HCT116 (cell line): Measurements from ENCODE around the gene CAPN13. TPM values are rescaled to one million over a fixed set of nuclear protein-coding genes. Genes with fewer than 3 reads are reported as not detected.

Source experiments
- ATAC-seq: fragments of 200-7000 bp; cut with Tn5 transposase; 2 replicates; pipeline ENCODE4 v1.9.1; 2020; ENCODE audit warnings: mild to moderate bottlenecking, moderate library complexity
- BruUV-seq: library from RNA; stranded (reverse); fragments of 400-500 nt; replicated peaks from 2 replicates; lab custom pipeline; 2021; lab: Mats Ljungman, UMichigan
- CTCF ChIA-PET: fragments of 300-600 bp; sonication (Branson Sonifier 250); formaldehyde crosslinking; loops from one replicate; lab custom pipeline; 2021; ENCODE audit warnings: antibody characterized with exemption; lab: Charles Lee
- POLR2A ChIA-PET: fragments of 300-600, 350-600 bp; sonication (Branson Sonifier 250); formaldehyde crosslinking; loops from one replicate; lab custom pipeline; 2021; ENCODE audit warnings: antibody characterized with exemption; lab: Charles Lee
- RAD21 ChIA-PET, 2 experiments: fragments of 300-600 bp; sonication (Branson Sonifier 250); formaldehyde crosslinking; loops; one replicate each; lab custom pipeline; 2023; ENCODE audit warnings: low total read pairs in 2 of 2; ENCODE audit not compliant: uncharacterized antibody in 2 of 2, unreplicated experiment in 2 of 2, low non-redundant PET in 1 of 2; lab: Charles Lee
- DNase-seq: peaks from one replicate; pipeline ENCODE4 v3.0.0-alpha.2; 2010; ENCODE audit warnings: low read depth, low spot score
- H2AFZ ChIP-seq: fragments of 200-600 bp; shearing (Covaris generic), sonication (generic); 2 replicates; pipeline ENCODE4 v1.6.1; 2017; ENCODE audit warnings: low read depth, mixed run types, mixed read lengths, antibody characterized with exemption, low read length; ENCODE audit not compliant: poor library complexity, severe bottlenecking
- H3K27ac ChIP-seq: 2 replicates; pipeline ENCODE4 v1.5.1; 2012; ENCODE audit warnings: low read depth, low read length
- H3K27me3 ChIP-seq: fragments of 200-600 bp; sonication (generic); 2 replicates; pipeline ENCODE4 v1.6.1; 2016; ENCODE audit warnings: mixed run types, low read length, mixed read lengths; ENCODE audit not compliant: insufficient read depth
- H3K36me3 ChIP-seq, 2 experiments: fragments of 200-500 bp in 1 of 2; fragments of 200-600 bp in 1 of 2; sonication (Bioruptor generic) in 1 of 2; sonication (generic) in 1 of 2; 2 replicates each; pipeline versions ENCODE4 v1.5.1 to v1.6.1; 2014 to 2016; ENCODE audit warnings: low read length in 2 of 2, inconsistent platforms in 1 of 2, mixed read lengths in 1 of 2, mixed run types in 1 of 2; ENCODE audit not compliant: insufficient read depth in 2 of 2, control insufficient read depth in 1 of 2
- H3K4me1 ChIP-seq, 2 experiments: fragments of 200-600 bp in 1 of 2; sonication (generic) in 1 of 2; 2 replicates each; pipeline versions ENCODE4 v1.5.1 to v1.6.1; 2012 to 2017; ENCODE audit warnings: low read length in 2 of 2, inconsistent platforms in 1 of 2, mild to moderate bottlenecking in 1 of 2, mixed read lengths in 1 of 2, mixed run types in 1 of 2, moderate library complexity in 1 of 2; ENCODE audit not compliant: insufficient read depth in 2 of 2, control insufficient read depth in 1 of 2
- H3K4me2 ChIP-seq: fragments of 200-600 bp; sonication (generic); 2 replicates; pipeline ENCODE4 v1.6.1; 2017; ENCODE audit warnings: mixed run types, low read length, mixed read lengths
- H3K4me3 ChIP-seq, 2 experiments: fragments of 200-600 bp in 1 of 2; sonication (generic) in 1 of 2; replicated peaks in 1 of 2; 2 replicates each; pipeline ENCODE4 v1.5.1; 2011 to 2016; ENCODE audit warnings: low read length in 2 of 2, control low read depth in 1 of 2, low read depth in 1 of 2, mild to moderate bottlenecking in 1 of 2, mixed read lengths in 1 of 2, mixed run types in 1 of 2
- H3K79me2 ChIP-seq: fragments of 200-600 bp; sonication (generic); 2 replicates; pipeline ENCODE4 v1.6.1; 2017; ENCODE audit warnings: mild to moderate bottlenecking, mixed run types, low read length, moderate library complexity, mixed read lengths; ENCODE audit not compliant: insufficient read depth
- H3K9ac ChIP-seq: fragments of 200-600 bp; sonication (generic); 2 replicates; pipeline ENCODE4 v1.6.1; 2016; ENCODE audit warnings: low read length, mixed read lengths
- H3K9me2 ChIP-seq: fragments of 200-600 bp; sonication (generic), shearing (Covaris generic); 2 replicates; pipeline ENCODE4 v1.6.1; 2017; ENCODE audit warnings: mixed run types, mild to moderate bottlenecking, moderate library complexity; ENCODE audit not compliant: insufficient read depth
- H3K9me3 ChIP-seq, 2 experiments: fragments of 200-500 bp in 1 of 2; fragments of 200-600 bp in 1 of 2; sonication (Bioruptor generic) in 1 of 2; sonication (generic) in 1 of 2; 2 replicates each; pipeline ENCODE4 v1.6.1; 2014 to 2017; ENCODE audit warnings: low read length in 2 of 2, mixed read lengths in 2 of 2, inconsistent platforms in 1 of 2, low read depth in 1 of 2, mild to moderate bottlenecking in 1 of 2, mixed run types in 1 of 2, moderate library complexity in 1 of 2; ENCODE audit not compliant: control insufficient read depth in 1 of 2, insufficient read depth in 1 of 2
- H4K20me1 ChIP-seq: fragments of 200-600 bp; sonication (generic), shearing (Covaris generic); 2 replicates; pipeline ENCODE4 v1.6.1; 2017; ENCODE audit warnings: mixed run types, mild to moderate bottlenecking, moderate library complexity; ENCODE audit not compliant: insufficient read depth
- EGR1 ChIP-seq: IDR thresholded peaks from 2 replicates; pipeline ENCODE4 v1.6.1; 2012; ENCODE audit warnings: low read depth
- EZH2 ChIP-seq: fragments of 200-600 bp; sonication (generic); IDR thresholded peaks from 2 replicates; pipeline ENCODE4 v1.6.1; 2017; ENCODE audit warnings: antibody characterized with exemption, mixed run types
- EZH2phosphoT487 ChIP-seq: fragments of 200-600 bp; IDR thresholded peaks from 2 replicates; pipeline ENCODE4 v1.6.1; 2018; ENCODE audit warnings: antibody characterized with exemption, borderline replicate concordance
- FOSL1 ChIP-seq: IDR thresholded peaks from 2 replicates; pipeline ENCODE4 v1.6.1; 2012; ENCODE audit warnings: low read depth
- JUND ChIP-seq: IDR thresholded peaks from 2 replicates; pipeline ENCODE4 v1.6.1; 2012
- POLR2A ChIP-seq: IDR thresholded peaks from 2 replicates; pipeline ENCODE4 v1.7.0; 2011; ENCODE audit warnings: borderline replicate concordance; ENCODE audit not compliant: insufficient read depth, insufficient read length; ENCODE audit errors: extremely low read depth
- RAD21 ChIP-seq: IDR thresholded peaks from 2 replicates; pipeline ENCODE4 v1.6.1; 2012; ENCODE audit warnings: low read depth, mild to moderate bottlenecking
- SIN3A ChIP-seq: IDR thresholded peaks from 2 replicates; pipeline ENCODE4 v1.6.1; 2012; ENCODE audit warnings: low read depth
- SP1 ChIP-seq: IDR thresholded peaks from 2 replicates; pipeline ENCODE4 v1.6.1; 2012; ENCODE audit warnings: low read depth
- TCF7L2 ChIP-seq: IDR thresholded peaks from 2 replicates; pipeline ENCODE4 v1.7.0; 2011; ENCODE audit warnings: borderline replicate concordance, inconsistent platforms; ENCODE audit not compliant: insufficient read depth, insufficient read length; ENCODE audit errors: extremely low read depth
- ZNF274 ChIP-seq: fragments of 200-500 bp; sonication (Bioruptor generic); IDR thresholded peaks from 2 replicates; pipeline ENCODE4 v1.6.1; 2014; ENCODE audit warnings: mild to moderate bottlenecking, low read depth, low read length, inconsistent platforms
- intact Hi-C: fragments of 100-400 bp; cut with micrococcal nuclease; formaldehyde crosslinking; loops from 2 replicates; pipeline ENCODE4 v1.10.0; 2022
- total RNA-seq: library from RNA; stranded (reverse); gene quantifications from one replicate; pipeline ENCODE4 v1.2.1, GENCODE V29; 2021; ENCODE audit not compliant: unreplicated experiment
- TF ChIP-seq, protein P1 (sequence below), 3 experiments: fragments of 200-600 bp in 1 of 3; sonication (generic) in 1 of 3; IDR thresholded peaks in 2 of 3; conservative IDR thresholded peaks in 1 of 3; 2 replicates each; pipeline ENCODE4 v1.5.1; 2012 to 2017; ENCODE audit warnings: low read depth in 2 of 3, low read length in 2 of 3, antibody characterized with exemption in 1 of 3, borderline replicate concordance in 1 of 3, control low read depth in 1 of 3, mild to moderate bottlenecking in 1 of 3, mixed read lengths in 1 of 3, mixed run types in 1 of 3, moderate library complexity in 1 of 3; ENCODE audit not compliant: insufficient read depth in 1 of 3
- TF ChIP-seq, protein P2 (sequence below): IDR thresholded peaks from 2 replicates; pipeline ENCODE4 v1.6.1; 2012
- TF ChIP-seq, protein P3 (sequence below): IDR thresholded peaks from 2 replicates; pipeline ENCODE4 v1.6.1; 2012; ENCODE audit warnings: low read depth
- TF ChIP-seq, protein P4 (sequence below): IDR thresholded peaks from 2 replicates; pipeline ENCODE4 v1.6.1; 2012

The CAPN13 gene
- total RNA-seq, 1 experiment from 2014 or later, result 0.25 TPM

- no peaks in the 10 kb centered on the region for H3K9me2 ChIP-seq
- no peaks in the 10 kb centered on the region for H3K36me3 ChIP-seq
- ChIA-PET POLR2A (no interaction called here), CTCF (no interaction called here), RAD21 (no interaction called here)
- intact Hi-C loops, result no loop called here
- no TSS peak for BruUV-seq
- no peaks in the 10 kb centered on the region for H4K20me1 ChIP-seq
- peaks cover 23% of the 10 kb centered on the region; the same call in 1 of the 2 replicates for H3K27me3 ChIP-seq
- H3K4me3 ChIP-seq, result no peak overlapping the region
- H3K79me2 ChIP-seq, result no peaks in the 10 kb centered on the region
- no peak overlapping the region for H3K27ac ChIP-seq
- ATAC-seq, result no peak
- H3K4me2 ChIP-seq, result no peak overlapping the region
- peaks cover 0 to 6% of the 10 kb centered on the region in 2 experiments; a peak in 2 of 4 replicates for H3K4me1 ChIP-seq
- H3K9ac ChIP-seq, result no peak overlapping the region
- H3K9me3 ChIP-seq, result no peaks in the 10 kb centered on the region
- DNase-seq, result no peak
- no peak overlapping the region for H2AFZ ChIP-seq
- TF ChIP-seq ZNF274, result no peak
- TF ChIP-seq, all 23 proteins: peak for 0
Measured at GRCh38 chr2:30809938-30810337, 2.7 kb upstream of the CAPN13 start.

GRCh38 chr2:30808695-30809094, 1.4 kb upstream of the CAPN13 start:
- no peak for DNase-seq
- Histone ChIP-seq H3K27me3 (peaks cover 19% of the 10 kb centered on the region; the same call in 1 of the 2 replicates), H3K4me2 (no peak overlapping the region), H3K9me2 (no peaks in the 10 kb centered on the region), H3K9ac (no peak overlapping the region), H3K36me3 (no peaks in the 10 kb centered on the region), H3K27ac (no peak overlapping the region), H3K4me1 (peaks cover 0 to 6% of the 10 kb centered on the region in 2 experiments; a peak in 2 of 4 replicates), H4K20me1 (no peaks in the 10 kb centered on the region), H2AFZ (no peak overlapping the region), H3K4me3 (no peak overlapping the region), H3K9me3 (no peaks in the 10 kb centered on the region), H3K79me2 (no peaks in the 10 kb centered on the region)
- RAD21 ChIA-PET, result no interaction called here
- POLR2A ChIA-PET, result no interaction called here
- ATAC-seq, result no peak
- BruUV-seq, result no TSS peak
- TF ChIP-seq EGR1 (no peak), TCF7L2 (no peak), RAD21 (no peak), ZNF274 (no peak), JUND (no peak), EZH2 (no peak), SIN3A (no peak), SP1 (no peak), FOSL1 (no peak), POLR2A (no peak), EZH2phosphoT487 (no peak)
- TF ChIP-seq, protein P1, sequence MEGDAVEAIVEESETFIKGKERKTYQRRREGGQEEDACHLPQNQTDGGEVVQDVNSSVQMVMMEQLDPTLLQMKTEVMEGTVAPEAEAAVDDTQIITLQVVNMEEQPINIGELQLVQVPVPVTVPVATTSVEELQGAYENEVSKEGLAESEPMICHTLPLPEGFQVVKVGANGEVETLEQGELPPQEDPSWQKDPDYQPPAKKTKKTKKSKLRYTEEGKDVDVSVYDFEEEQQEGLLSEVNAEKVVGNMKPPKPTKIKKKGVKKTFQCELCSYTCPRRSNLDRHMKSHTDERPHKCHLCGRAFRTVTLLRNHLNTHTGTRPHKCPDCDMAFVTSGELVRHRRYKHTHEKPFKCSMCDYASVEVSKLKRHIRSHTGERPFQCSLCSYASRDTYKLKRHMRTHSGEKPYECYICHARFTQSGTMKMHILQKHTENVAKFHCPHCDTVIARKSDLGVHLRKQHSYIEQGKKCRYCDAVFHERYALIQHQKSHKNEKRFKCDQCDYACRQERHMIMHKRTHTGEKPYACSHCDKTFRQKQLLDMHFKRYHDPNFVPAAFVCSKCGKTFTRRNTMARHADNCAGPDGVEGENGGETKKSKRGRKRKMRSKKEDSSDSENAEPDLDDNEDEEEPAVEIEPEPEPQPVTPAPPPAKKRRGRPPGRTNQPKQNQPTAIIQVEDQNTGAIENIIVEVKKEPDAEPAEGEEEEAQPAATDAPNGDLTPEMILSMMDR (IDR thresholded peaks at IDR 0.05 in 2 of 3, conservative IDR thresholded peaks at IDR 0.05 in 1 of 3; ENCODE audit: borderline replicate concordance in 1 of 3, insufficient read depth in 1 of 3, low read depth in 2 of 3, low read length in 2 of 3), result no peak
- TF ChIP-seq, protein P2, sequence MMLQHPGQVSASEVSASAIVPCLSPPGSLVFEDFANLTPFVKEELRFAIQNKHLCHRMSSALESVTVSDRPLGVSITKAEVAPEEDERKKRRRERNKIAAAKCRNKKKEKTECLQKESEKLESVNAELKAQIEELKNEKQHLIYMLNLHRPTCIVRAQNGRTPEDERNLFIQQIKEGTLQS, result no peak
- TF ChIP-seq, protein P3, sequence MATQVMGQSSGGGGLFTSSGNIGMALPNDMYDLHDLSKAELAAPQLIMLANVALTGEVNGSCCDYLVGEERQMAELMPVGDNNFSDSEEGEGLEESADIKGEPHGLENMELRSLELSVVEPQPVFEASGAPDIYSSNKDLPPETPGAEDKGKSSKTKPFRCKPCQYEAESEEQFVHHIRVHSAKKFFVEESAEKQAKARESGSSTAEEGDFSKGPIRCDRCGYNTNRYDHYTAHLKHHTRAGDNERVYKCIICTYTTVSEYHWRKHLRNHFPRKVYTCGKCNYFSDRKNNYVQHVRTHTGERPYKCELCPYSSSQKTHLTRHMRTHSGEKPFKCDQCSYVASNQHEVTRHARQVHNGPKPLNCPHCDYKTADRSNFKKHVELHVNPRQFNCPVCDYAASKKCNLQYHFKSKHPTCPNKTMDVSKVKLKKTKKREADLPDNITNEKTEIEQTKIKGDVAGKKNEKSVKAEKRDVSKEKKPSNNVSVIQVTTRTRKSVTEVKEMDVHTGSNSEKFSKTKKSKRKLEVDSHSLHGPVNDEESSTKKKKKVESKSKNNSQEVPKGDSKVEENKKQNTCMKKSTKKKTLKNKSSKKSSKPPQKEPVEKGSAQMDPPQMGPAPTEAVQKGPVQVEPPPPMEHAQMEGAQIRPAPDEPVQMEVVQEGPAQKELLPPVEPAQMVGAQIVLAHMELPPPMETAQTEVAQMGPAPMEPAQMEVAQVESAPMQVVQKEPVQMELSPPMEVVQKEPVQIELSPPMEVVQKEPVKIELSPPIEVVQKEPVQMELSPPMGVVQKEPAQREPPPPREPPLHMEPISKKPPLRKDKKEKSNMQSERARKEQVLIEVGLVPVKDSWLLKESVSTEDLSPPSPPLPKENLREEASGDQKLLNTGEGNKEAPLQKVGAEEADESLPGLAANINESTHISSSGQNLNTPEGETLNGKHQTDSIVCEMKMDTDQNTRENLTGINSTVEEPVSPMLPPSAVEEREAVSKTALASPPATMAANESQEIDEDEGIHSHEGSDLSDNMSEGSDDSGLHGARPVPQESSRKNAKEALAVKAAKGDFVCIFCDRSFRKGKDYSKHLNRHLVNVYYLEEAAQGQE, result no peak
- TF ChIP-seq, protein P4, sequence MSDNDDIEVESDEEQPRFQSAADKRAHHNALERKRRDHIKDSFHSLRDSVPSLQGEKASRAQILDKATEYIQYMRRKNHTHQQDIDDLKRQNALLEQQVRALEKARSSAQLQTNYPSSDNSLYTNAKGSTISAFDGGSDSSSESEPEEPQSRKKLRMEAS, result no peak
- intact Hi-C loops, result no loop called here
- CTCF ChIA-PET, result no interaction called here
